ACC112 (cell line): Measurements from ENCODE around the gene PRDM16.
A peak's percentile ranks its signal among the peaks of the same experiment; 100 is the strongest.

ENCODE experiments used
- H2AFZ ChIP-seq: fragments of 200-600 bp; sonication (generic); one replicate; pipeline ENCODE4 v1.6.0; 2017; ENCODE audit warnings: antibody characterized with exemption, low read length; ENCODE audit not compliant: unreplicated experiment
- H3K27ac ChIP-seq: fragments of 200-600 bp; sonication (generic); 2 replicates; pipeline ENCODE4 v1.5.1; 2014; ENCODE audit warnings: low read depth, mild to moderate bottlenecking, antibody characterized with exemption, low read length, moderate library complexity
- H3K27me3 ChIP-seq: fragments of 200-600 bp; sonication (generic); 2 replicates; pipeline ENCODE4 v1.6.1; 2014; ENCODE audit warnings: mild to moderate bottlenecking, antibody characterized with exemption, low read length, moderate library complexity, mixed read lengths; ENCODE audit not compliant: insufficient read depth
- H3K36me3 ChIP-seq: fragments of 200-600 bp; sonication (generic); 2 replicates; pipeline ENCODE4 v1.6.1; 2016; ENCODE audit warnings: mild to moderate bottlenecking, antibody characterized with exemption, low read length, moderate library complexity, mixed read lengths; ENCODE audit not compliant: insufficient read depth
- H3K4me1 ChIP-seq: fragments of 200-600 bp; sonication (generic); one replicate; pipeline ENCODE4 v1.6.1; 2016; ENCODE audit warnings: low read length, mixed read lengths; ENCODE audit not compliant: insufficient read depth, unreplicated experiment, control insufficient read depth
- H3K4me3 ChIP-seq: fragments of 200-600 bp; sonication (generic); 2 replicates; pipeline ENCODE4 v1.5.1; 2014; ENCODE audit warnings: mild to moderate bottlenecking, low read depth, low read length
- H3K79me2 ChIP-seq: fragments of 200-600 bp; sonication (generic); one replicate; pipeline ENCODE4 v1.6.0; 2016; ENCODE audit warnings: low read length; ENCODE audit not compliant: control insufficient read depth, unreplicated experiment, insufficient read depth

PRDM16 gene

GRCh38 chr1:3064296-3064850 lies 4.6 kb upstream of the PRDM16 start:
- no peaks in the 10 kb centered on the region for H3K79me2 ChIP-seq
- peaks cover 68% of the 10 kb centered on the region for H3K27me3 ChIP-seq
- H3K4me1 ChIP-seq: no peaks in the 10 kb centered on the region
- H3K4me3 ChIP-seq: no peak overlapping the region
- no peak overlapping the region for H3K27ac ChIP-seq
- no peaks in the 10 kb centered on the region for H3K36me3 ChIP-seq
- no peak overlapping the region for H2AFZ ChIP-seq

GRCh38 chr1:3064901-3065300 lies 4.1 kb upstream of the PRDM16 start:
- Histone ChIP-seq H3K27ac (no peak overlapping the region), H3K4me3 (no peak overlapping the region), H3K4me1 (no peaks in the 10 kb centered on the region), H3K36me3 (no peaks in the 10 kb centered on the region), H3K79me2 (no peaks in the 10 kb centered on the region), H3K27me3 (peaks cover 67% of the 10 kb centered on the region), H2AFZ (no peak overlapping the region)

- Histone ChIP-seq H2AFZ (no peak overlapping the region), H3K27me3 (peaks cover 67% of the 10 kb centered on the region), H3K4me3 (no peak overlapping the region), H3K79me2 (no peaks in the 10 kb centered on the region), H3K4me1 (no peaks in the 10 kb centered on the region), H3K27ac (no peak overlapping the region), H3K36me3 (no peaks in the 10 kb centered on the region)
These were observed 3.6 kb upstream of the PRDM16 start for GRCh38 chr1:3065396-3065795.

- H2AFZ ChIP-seq: no peak overlapping the region
- H3K36me3 ChIP-seq: no peaks in the 10 kb centered on the region
- H3K4me1 ChIP-seq: no peaks in the 10 kb centered on the region
- no peak overlapping the region for H3K4me3 ChIP-seq
- peaks cover under 1% of the 10 kb centered on the region for H3K79me2 ChIP-seq
- no peak overlapping the region for H3K27ac ChIP-seq
- H3K27me3 ChIP-seq: peaks cover 67% of the 10 kb centered on the region
These were observed 3.2 kb upstream of the PRDM16 start for GRCh38 chr1:3065797-3066196.

GRCh38 chr1:3066250-3066711 lies 2.7 kb upstream of the PRDM16 start:
- Histone ChIP-seq H3K4me3 (no peak overlapping the region), H2AFZ (no peak overlapping the region), H3K79me2 (peaks cover 5% of the 10 kb centered on the region), H3K4me1 (no peaks in the 10 kb centered on the region), H3K27me3 (peaks cover 67% of the 10 kb centered on the region), H3K27ac (no peak overlapping the region), H3K36me3 (no peaks in the 10 kb centered on the region)

- Histone ChIP-seq H3K27ac (no peak overlapping the region), H3K4me3 (no peak overlapping the region), H3K79me2 (peaks cover 8% of the 10 kb centered on the region), H3K4me1 (no peaks in the 10 kb centered on the region), H3K36me3 (no peaks in the 10 kb centered on the region), H2AFZ (no peak overlapping the region), H3K27me3 (peaks cover 62% of the 10 kb centered on the region)
These were observed 2.2 kb upstream of the PRDM16 start for GRCh38 chr1:3066826-3067225.

- Histone ChIP-seq H3K27ac (no peak overlapping the region), H3K79me2 (peaks cover 8% of the 10 kb centered on the region), H3K4me3 (no peak overlapping the region), H3K27me3 (peaks cover 57% of the 10 kb centered on the region), H3K4me1 (no peaks in the 10 kb centered on the region), H2AFZ (no peak overlapping the region), H3K36me3 (no peaks in the 10 kb centered on the region)
These were observed 1.7 kb upstream of the PRDM16 start for GRCh38 chr1:3067301-3067670.

GRCh38 chr1:3067671-3068563 lies 1.1 kb upstream of the PRDM16 start:
- Histone ChIP-seq H3K79me2 (peaks cover 8% of the 10 kb centered on the region), H3K27me3 (peaks cover 53% of the 10 kb centered on the region), H3K27ac (no peak overlapping the region), H2AFZ (no peak overlapping the region), H3K4me1 (no peaks in the 10 kb centered on the region), H3K36me3 (no peaks in the 10 kb centered on the region), H3K4me3 (peak overlapping the region; percentile 73)

- peaks cover 8% of the 10 kb centered on the region for H3K79me2 ChIP-seq
- peak overlapping the region; percentile 68; the same call in 1 of the 2 replicates for H3K27ac ChIP-seq
- H2AFZ ChIP-seq: peak overlapping the region; percentile 99
- H3K36me3 ChIP-seq: no peaks in the 10 kb centered on the region
- H3K27me3 ChIP-seq: peaks cover 46% of the 10 kb centered on the region
- no peaks in the 10 kb centered on the region for H3K4me1 ChIP-seq
- H3K4me3 ChIP-seq: peak overlapping the region; percentile 97
These were observed 697 bp downstream of the PRDM16 start for GRCh38 chr1:3069491-3070308.

- no peaks in the 10 kb centered on the region for H3K4me1 ChIP-seq
- H3K36me3 ChIP-seq: no peaks in the 10 kb centered on the region
- H2AFZ ChIP-seq: peak overlapping the region; percentile 99
- H3K79me2 ChIP-seq: peaks cover 8% of the 10 kb centered on the region
- H3K27me3 ChIP-seq: peaks cover 41% of the 10 kb centered on the region
- no peak overlapping the region for H3K27ac ChIP-seq
- peak overlapping the region; percentile 97 for H3K4me3 ChIP-seq
These were observed 1.3 kb downstream of the PRDM16 start for GRCh38 chr1:3070309-3070643.
